ENCODE results near the gene AKT1. TPM values are rescaled to one million over a fixed set of nuclear protein-coding genes. Genes with fewer than 3 reads are reported as not detected.

The AKT1 gene
- total RNA-seq, 2 experiments from 2014 or later: 116 to 121 TPM

- Mint-ChIP-seq H3K4me3 (no peak overlapping the region), H3K4me1 (ENCODE audit: low read depth) (peaks cover 1% of the 10 kb centered on the region), H3K9me3 (no peaks in the 10 kb centered on the region), H3K27me3 (no peaks in the 10 kb centered on the region), H3K36me3 (ENCODE audit: low read depth) (no peaks in the 10 kb centered on the region), H3K27ac (no peak overlapping the region)
- ATAC-seq: no peak
- intact Hi-C loops (cut with micrococcal nuclease): no loop called here
- no peak for DNase-seq
- TF ChIP-seq CTCF (IDR thresholded peaks at IDR 0.05): no peak
- POLR2A ChIA-PET: no interaction called here
- CTCF ChIA-PET: no interaction called here
Observed at GRCh38 chr14:104808456-104808855, 12.9 kb upstream of the AKT1 start.

- ATAC-seq (no peak), DNase-seq (no peak)
- ChIA-PET CTCF (no interaction called here), POLR2A (no interaction called here)
- Mint-ChIP-seq H3K27ac (no peak overlapping the region), H3K9me3 (no peaks in the 10 kb centered on the region), H3K27me3 (no peaks in the 10 kb centered on the region), H3K4me3 (no peak overlapping the region), H3K36me3 (ENCODE audit: low read depth) (no peaks in the 10 kb centered on the region), H3K4me1 (ENCODE audit: low read depth) (peaks cover 6% of the 10 kb centered on the region)
- no peak for TF ChIP-seq CTCF (IDR thresholded peaks at IDR 0.05)
- intact Hi-C loops (cut with micrococcal nuclease): no loop called here
Observed at GRCh38 chr14:104806625-104807465, 11.3 kb upstream of the AKT1 start.

GRCh38 chr14:104805941-104806624, 10.5 kb upstream of the AKT1 start:
- Mint-ChIP-seq H3K4me3 (no peak overlapping the region), H3K4me1 (ENCODE audit: low read depth) (peaks cover 9% of the 10 kb centered on the region), H3K36me3 (ENCODE audit: low read depth) (no peaks in the 10 kb centered on the region), H3K27me3 (no peaks in the 10 kb centered on the region), H3K9me3 (no peaks in the 10 kb centered on the region), H3K27ac (no peak overlapping the region)
- ATAC-seq: no peak
- ChIA-PET CTCF (no interaction called here), POLR2A (no interaction called here)
- DNase-seq: no peak
- intact Hi-C loops (cut with micrococcal nuclease): no loop called here
- no peak for TF ChIP-seq CTCF (IDR thresholded peaks at IDR 0.05)

GRCh38 chr14:104805326-104805678, 9.8 kb upstream of the AKT1 start:
- ATAC-seq: no peak
- no peak for DNase-seq
- H3K4me3 Mint-ChIP-seq: no peak overlapping the region
- TF ChIP-seq CTCF (IDR thresholded peaks at IDR 0.05): no peak
- intact Hi-C loops (cut with micrococcal nuclease): no loop called here
- H3K9me3 Mint-ChIP-seq: no peaks in the 10 kb centered on the region
- no peaks in the 10 kb centered on the region for H3K27me3 Mint-ChIP-seq
- ChIA-PET CTCF (no interaction called here), POLR2A (no interaction called here)
- no peak overlapping the region for H3K27ac Mint-ChIP-seq
- peaks cover 9% of the 10 kb centered on the region for H3K4me1 Mint-ChIP-seq (ENCODE audit: low read depth)
- no peaks in the 10 kb centered on the region for H3K36me3 Mint-ChIP-seq (ENCODE audit: low read depth)
